IMR-90 (cell line): ENCODE measurements around the gene KCNQ1.

Experiments used
- BHLHE40 ChIP-seq: fragments of 150-350 bp; IDR thresholded peaks from 2 replicates; pipeline ENCODE4 v1.6.1; 2016; ENCODE audit warnings: mild to moderate bottlenecking, low read depth, low read length
- CEBPB ChIP-seq: IDR thresholded peaks from 2 replicates; pipeline ENCODE4 v1.6.1; 2012; ENCODE audit warnings: low read depth, low read length, improper control_type of control experiment
- CHD1 ChIP-seq: IDR thresholded peaks from 2 replicates; pipeline ENCODE4 v1.6.1; 2012; ENCODE audit warnings: low read depth, low read length, improper control_type of control experiment
- CTCF ChIP-seq: conservative IDR thresholded peaks from 2 replicates; pipeline ENCODE4 v1.5.1; 2012; ENCODE audit warnings: mild to moderate bottlenecking, low read depth, low read length, improper control_type of control experiment
- FOS ChIP-seq: fragments of 150-350 bp; IDR thresholded peaks from 2 replicates; pipeline ENCODE4 v1.6.1; 2016; ENCODE audit warnings: low read depth, low read length
- MXI1 ChIP-seq: IDR thresholded peaks from 2 replicates; pipeline ENCODE4 v1.6.1; 2012; ENCODE audit warnings: low read depth, mild to moderate bottlenecking, low read length, moderate library complexity, borderline replicate concordance
- POLR2A ChIP-seq: IDR thresholded peaks from 2 replicates; pipeline ENCODE4 v1.6.1; 2012; ENCODE audit warnings: mild to moderate bottlenecking, low read depth, low read length
- RCOR1 ChIP-seq: IDR thresholded peaks from 2 replicates; pipeline ENCODE4 v1.6.1; 2012; ENCODE audit warnings: mild to moderate bottlenecking, low read length, improper control_type of control experiment; ENCODE audit not compliant: insufficient replicate concordance
- SMC3 ChIP-seq: fragments of 150-350 bp; IDR thresholded peaks from 2 replicates; pipeline ENCODE4 v1.6.1; 2016; ENCODE audit warnings: low read depth, mild to moderate bottlenecking, antibody characterized with exemption, low read length, moderate library complexity
- TF ChIP-seq, protein P1 (sequence below): fragments of 150-350 bp; IDR thresholded peaks from 2 replicates; pipeline ENCODE4 v1.6.1; 2016; ENCODE audit warnings: low read depth, mild to moderate bottlenecking, low read length, moderate library complexity, borderline replicate concordance

- TF ChIP-seq CTCF (no peak), BHLHE40 (no peak), CEBPB (no peak), POLR2A (no peak), CHD1 (no peak), SMC3 (no peak), FOS (no peak), MXI1 (no peak), RCOR1 (no peak)
- TF ChIP-seq, protein P1, sequence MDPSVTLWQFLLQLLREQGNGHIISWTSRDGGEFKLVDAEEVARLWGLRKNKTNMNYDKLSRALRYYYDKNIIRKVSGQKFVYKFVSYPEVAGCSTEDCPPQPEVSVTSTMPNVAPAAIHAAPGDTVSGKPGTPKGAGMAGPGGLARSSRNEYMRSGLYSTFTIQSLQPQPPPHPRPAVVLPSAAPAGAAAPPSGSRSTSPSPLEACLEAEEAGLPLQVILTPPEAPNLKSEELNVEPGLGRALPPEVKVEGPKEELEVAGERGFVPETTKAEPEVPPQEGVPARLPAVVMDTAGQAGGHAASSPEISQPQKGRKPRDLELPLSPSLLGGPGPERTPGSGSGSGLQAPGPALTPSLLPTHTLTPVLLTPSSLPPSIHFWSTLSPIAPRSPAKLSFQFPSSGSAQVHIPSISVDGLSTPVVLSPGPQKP, result no peak
Measured at GRCh38 chr11:2857918-2858317, 413.1 kb downstream of the KCNQ1 start.
